Tibial artery (tissue), 4 donors: ENCODE results near the gene MLIP.

Source experiments
- DNase-seq, 2 donors: peaks; one replicate each; pipeline ENCODE4 v3.0.0-alpha.2; 2019
- H3K27ac ChIP-seq, 2 donors: fragments of 200-600 bp; sonication (generic) in 1 of 2; 1 replicate in 1 of 2; 2 replicates in 1 of 2; pipeline ENCODE4 v1.5.1; 2018 to 2019; ENCODE audit warnings: mild to moderate bottlenecking in 1 of 2
- H3K27me3 ChIP-seq, 2 donors: fragments of 200-600 bp; sonication (generic) in 1 of 2; one replicate each; pipeline versions ENCODE4 v1.5.1 to v1.6.0; 2016 to 2019
- H3K36me3 ChIP-seq, 3 donors: fragments of 200-600 bp; sonication (generic) in 2 of 3; one replicate each; pipeline ENCODE4 v1.5.1; 2016 to 2019; ENCODE audit warnings: mild to moderate bottlenecking in 2 of 3
- H3K4me1 ChIP-seq, 4 donors: fragments of 200-600 bp; sonication (generic) in 2 of 4; 1 replicate in 3 of 4; 2 replicates in 1 of 4; pipeline ENCODE4 v1.5.1; 2016 to 2019
- H3K4me3 ChIP-seq, 2 donors: fragments of 200-600 bp; sonication (generic) in 1 of 2; 1 replicate in 1 of 2; 2 replicates in 1 of 2; pipeline ENCODE4 v1.5.1; 2018 to 2019; ENCODE audit warnings: mild to moderate bottlenecking in 2 of 2
- H3K9me3 ChIP-seq, 3 donors: fragments of 200-600 bp; sonication (generic) in 1 of 3; one replicate each; pipeline ENCODE4 v1.5.1; 2016 to 2019
- CTCF ChIP-seq, 2 experiments: fragments of 200-600 bp in 1 of 2; fragments of 450-650 bp in 1 of 2; IDR thresholded peaks; one replicate each; pipeline ENCODE4 v1.5.1; 2017 to 2019; ENCODE audit warnings: antibody characterized with exemption in 2 of 2, mild to moderate bottlenecking in 1 of 2, moderate library complexity in 1 of 2
- intact Hi-C: fragments of 100-400 bp; cut with DNase I; formaldehyde crosslinking; loops from one replicate; pipeline ENCODE4 v1.15.0; 2023; ENCODE audit warnings: low total_unique reads

The MLIP gene

GRCh38 chr6:54111341-54112045 is at the start of gene MLIP:
Gene MLIP, plus strand, starts transcription at chr6:54111443. Its CDS starts 37 bp downstream, at chr6:54111480.
- Histone ChIP-seq H3K27ac (no peak within 1 kb of the TSS), H3K9me3 (no peaks in the 10 kb centered on the region), H3K27me3 (no peaks in the 10 kb centered on the region), H3K4me1 (peaks cover 0 to 23% (median 2%) of the 10 kb centered on the region in 4 donors), H3K36me3 (no peaks in the 10 kb centered on the region), H3K4me3 (no peak within 1 kb of the TSS)
- intact Hi-C loops = no loop called here
- TF ChIP-seq CTCF (IDR thresholded peaks at IDR 0.05) = no peak
- DNase-seq = no peak

GRCh38 chr6:54063228-54063539 is 48.1 kb upstream of the MLIP start:
- no peak for TF ChIP-seq CTCF (IDR thresholded peaks at IDR 0.05)
- Histone ChIP-seq H3K4me3 (peak overlapping the region; percentile 39 to 40), H3K27me3 (no peaks in the 10 kb centered on the region), H3K27ac (peak overlapping the region; percentile 28 to 64), H3K36me3 (no peaks in the 10 kb centered on the region), H3K9me3 (no peaks in the 10 kb centered on the region), H3K4me1 (peaks cover 0 to 35% (median 2%) of the 10 kb centered on the region in 4 donors)
- DNase-seq = no peak
- intact Hi-C loops = no loop called here

- no peaks in the 10 kb centered on the region for H3K9me3 ChIP-seq
- H3K27ac ChIP-seq = no peak overlapping the region
- H3K36me3 ChIP-seq = no peaks in the 10 kb centered on the region
- intact Hi-C loops = no loop called here
- H3K27me3 ChIP-seq = no peaks in the 10 kb centered on the region
- TF ChIP-seq CTCF (IDR thresholded peaks at IDR 0.05) = no peak
- no peak for DNase-seq
- peaks cover 0 to 5% (median 2%) of the 10 kb centered on the region in 4 donors for H3K4me1 ChIP-seq
- H3K4me3 ChIP-seq = no peak overlapping the region
Measured at GRCh38 chr6:54068694-54069093, 42.5 kb upstream of the MLIP start.

GRCh38 chr6:54070025-54070424 is 41.2 kb upstream of the MLIP start:
- H3K9me3 ChIP-seq = no peaks in the 10 kb centered on the region
- H3K27ac ChIP-seq = peak overlapping the region; percentile 7 to 17
- TF ChIP-seq CTCF (IDR thresholded peaks at IDR 0.05) = no peak
- DNase-seq = no peak
- no peaks in the 10 kb centered on the region for H3K36me3 ChIP-seq
- peaks cover 0 to 5% (median 2%) of the 10 kb centered on the region in 4 donors for H3K4me1 ChIP-seq
- intact Hi-C loops = no loop called here
- no peaks in the 10 kb centered on the region for H3K27me3 ChIP-seq
- H3K4me3 ChIP-seq = peak overlapping the region; percentile 34 to 41

GRCh38 chr6:54071821-54072340 is 39.4 kb upstream of the MLIP start:
- Histone ChIP-seq H3K4me3 (no peak overlapping the region), H3K36me3 (no peaks in the 10 kb centered on the region), H3K9me3 (no peaks in the 10 kb centered on the region), H3K4me1 (peaks cover 0 to 5% (median 2%) of the 10 kb centered on the region in 4 donors), H3K27ac (no peak overlapping the region), H3K27me3 (no peaks in the 10 kb centered on the region)
- DNase-seq = no peak
- TF ChIP-seq CTCF (IDR thresholded peaks at IDR 0.05) = no peak
- intact Hi-C loops = no loop called here
